H9 (cell line): ENCODE measurements around the gene KLK1. TPM values are rescaled to one million over a fixed set of nuclear protein-coding genes. Genes with fewer than 3 reads are reported as not detected.

ENCODE experiments used
- DNase-seq: peaks from one replicate; pipeline ENCODE4 v3.0.0-alpha.2; 2017
- H2AFZ ChIP-seq: one replicate; pipeline ENCODE4 v1.6.1; 2013; ENCODE audit warnings: mild to moderate bottlenecking, low read length, control low read depth, moderate library complexity
- H2AK5ac ChIP-seq: 2 replicates; pipeline ENCODE4 v1.6.1; 2013; ENCODE audit warnings: low read length, control low read depth, mixed read lengths; ENCODE audit not compliant: insufficient read length
- H2BK120ac ChIP-seq: one replicate; pipeline ENCODE4 v1.6.1; 2013; ENCODE audit warnings: low read depth, mild to moderate bottlenecking, low read length, control low read depth, inconsistent platforms; ENCODE audit not compliant: poor library complexity, severe bottlenecking
- H2BK12ac ChIP-seq: 2 replicates; pipeline ENCODE4 v1.6.1; 2013; ENCODE audit warnings: low read length, control low read depth, mixed read lengths, low read depth; ENCODE audit not compliant: insufficient read length
- H2BK15ac ChIP-seq: 2 replicates; pipeline ENCODE4 v1.6.1; 2013; ENCODE audit warnings: low read depth, low read length, control low read depth
- H2BK20ac ChIP-seq: one replicate; pipeline ENCODE4 v1.6.1; 2013; ENCODE audit warnings: low read depth, mild to moderate bottlenecking, low read length, control low read depth, inconsistent platforms; ENCODE audit not compliant: poor library complexity, severe bottlenecking
- H2BK5ac ChIP-seq: 2 replicates; pipeline ENCODE4 v1.6.1; 2013; ENCODE audit warnings: low read length, control low read depth, mixed read lengths; ENCODE audit not compliant: insufficient read length
- H3K14ac ChIP-seq: 2 replicates; pipeline ENCODE4 v1.6.1; 2013; ENCODE audit warnings: low read length, control low read depth; ENCODE audit not compliant: insufficient read depth
- H3K18ac ChIP-seq: 2 replicates; pipeline ENCODE4 v1.6.1; 2013; ENCODE audit warnings: low read depth, mild to moderate bottlenecking, mixed read lengths, low read length, control low read depth; ENCODE audit not compliant: insufficient read length
- H3K23ac ChIP-seq: 2 replicates; pipeline ENCODE4 v1.6.1; 2013; ENCODE audit warnings: low read length, control low read depth, mixed read lengths, low read depth; ENCODE audit not compliant: insufficient read length
- H3K23me2 ChIP-seq: 2 replicates; pipeline ENCODE4 v1.6.1; 2013; ENCODE audit warnings: low read depth, mild to moderate bottlenecking, mixed read lengths, low read length, control low read depth; ENCODE audit not compliant: insufficient read length, poor library complexity, severe bottlenecking
- H3K27ac ChIP-seq: 2 replicates; pipeline ENCODE4 v1.5.1; 2013; ENCODE audit warnings: low read length, control low read depth, mixed read lengths, low read depth; ENCODE audit not compliant: insufficient read length
- H3K27me3 ChIP-seq: 2 replicates; pipeline ENCODE4 v1.6.1; 2013; ENCODE audit warnings: low read length, control low read depth, inconsistent platforms; ENCODE audit not compliant: insufficient read depth
- H3K4ac ChIP-seq: 2 replicates; pipeline ENCODE4 v1.6.1; 2013; ENCODE audit warnings: low read depth, mild to moderate bottlenecking, control low read depth, inconsistent platforms, low read length, moderate library complexity
- H3K4me1 ChIP-seq: 2 replicates; pipeline ENCODE4 v1.6.1; 2013; ENCODE audit warnings: low read length, control low read depth, inconsistent platforms; ENCODE audit not compliant: insufficient read depth
- H3K4me2 ChIP-seq: 2 replicates; pipeline ENCODE4 v1.6.1; 2013; ENCODE audit warnings: low read length, control low read depth, mixed read lengths; ENCODE audit not compliant: insufficient read length, insufficient read depth
- H3K56ac ChIP-seq: 2 replicates; pipeline ENCODE4 v1.6.1; 2013; ENCODE audit warnings: low read depth, mild to moderate bottlenecking, mixed read lengths, low read length, control low read depth; ENCODE audit not compliant: insufficient read length
- H3K79me1 ChIP-seq: 2 replicates; pipeline ENCODE4 v1.6.1; 2013; ENCODE audit warnings: low read depth, mild to moderate bottlenecking, moderate library complexity, low read length, control low read depth, inconsistent platforms; ENCODE audit not compliant: insufficient read depth, poor library complexity, severe bottlenecking
- H3K79me2 ChIP-seq: 2 replicates; pipeline ENCODE4 v1.6.1; 2013; ENCODE audit warnings: low read length, control low read depth, inconsistent platforms; ENCODE audit not compliant: insufficient read depth
- H3K9ac ChIP-seq: 2 replicates; pipeline ENCODE4 v1.6.1; 2013; ENCODE audit warnings: low read length, control low read depth, mixed read lengths; ENCODE audit not compliant: insufficient read length; ENCODE audit errors: extremely low read depth
- H3K9me3 ChIP-seq: one replicate; pipeline ENCODE4 v1.6.1; 2013; ENCODE audit warnings: low read depth, low read length, inconsistent platforms; ENCODE audit not compliant: control insufficient read depth
- H3T11ph ChIP-seq: one replicate; pipeline ENCODE4 v1.6.1; 2013; ENCODE audit warnings: mild to moderate bottlenecking, low read length, control low read depth, inconsistent platforms
- H4K20me1 ChIP-seq: one replicate; pipeline ENCODE4 v1.6.1; 2013; ENCODE audit not compliant: control insufficient read depth, insufficient read length, insufficient read depth
- H4K5ac ChIP-seq: 2 replicates; pipeline ENCODE4 v1.6.1; 2013; ENCODE audit warnings: low read depth, mild to moderate bottlenecking, mixed read lengths, low read length, control low read depth; ENCODE audit not compliant: insufficient read length
- H4K8ac ChIP-seq: replicated peaks from 2 replicates; pipeline ENCODE4 v1.6.1; 2013; ENCODE audit warnings: low read length, control low read depth, mixed read lengths, low read depth; ENCODE audit not compliant: insufficient read length
- H4K91ac ChIP-seq: 2 replicates; pipeline ENCODE4 v1.6.1; 2013; ENCODE audit warnings: low read depth, mild to moderate bottlenecking, moderate library complexity, mixed read lengths, low read length, control low read depth; ENCODE audit not compliant: insufficient read length
- H3K27ac Mint-ChIP-seq, 3 experiments: 2 replicates in 2 of 3; 3 replicates in 1 of 3; pipeline ENCODE4 v1.8.0; 2020 to 2021; ENCODE audit warnings: mixed read lengths in 3 of 3, mild to moderate bottlenecking in 1 of 3, moderate library complexity in 1 of 3
- H3K27me3 Mint-ChIP-seq: 2 replicates; pipeline ENCODE4 v1.8.0; 2021; ENCODE audit warnings: low read depth, mild to moderate bottlenecking, moderate library complexity, mixed read lengths
- H3K36me3 Mint-ChIP-seq, 3 experiments: 2 replicates in 2 of 3; 3 replicates in 1 of 3; pipeline ENCODE4 v1.8.0; 2020 to 2021; ENCODE audit warnings: low read depth in 3 of 3, mixed read lengths in 3 of 3; ENCODE audit not compliant: insufficient read depth in 1 of 3
- H3K4me1 Mint-ChIP-seq, 2 experiments: 2 replicates each; pipeline ENCODE4 v1.8.0; 2020; ENCODE audit warnings: mixed read lengths in 2 of 2
- H3K4me3 Mint-ChIP-seq, 2 experiments: 2 replicates in 1 of 2; 3 replicates in 1 of 2; pipeline ENCODE4 v1.8.0; 2020 to 2021; ENCODE audit warnings: mild to moderate bottlenecking in 2 of 2, mixed read lengths in 2 of 2, moderate library complexity in 1 of 2
- H3K9me3 Mint-ChIP-seq, 2 experiments: 2 replicates in 1 of 2; 3 replicates in 1 of 2; pipeline ENCODE4 v1.8.0; 2020; ENCODE audit warnings: mild to moderate bottlenecking in 2 of 2, mixed read lengths in 2 of 2, moderate library complexity in 1 of 2
- WGBS: extraction: QIAGEN DNeasy Blood & Tissue Kit; methylation state at CpG from one replicate; pipeline ENCODE4 v1.1.7; 2013; ENCODE audit warnings: missing lambda C conversion rate, low lambda C conversion rate, mixed read lengths; ENCODE audit not compliant: insufficient read length; ENCODE audit errors: extremely low coverage; 5-methylcytosine and 5-hydroxymethylcytosine counted together
- total RNA-seq: library from RNA; stranded (reverse); gene quantifications from 2 replicates; pipeline ENCODE4 v1.2.1, GENCODE V29; 2021
- TF ChIP-seq, protein P1 (sequence below): fragments of 200-600 bp; sonication (generic); conservative IDR thresholded peaks from 3 replicates; pipeline ENCODE4 v1.8.0; 2021; ENCODE audit warnings: antibody characterized with exemption, mild to moderate bottlenecking

The KLK1 gene
- total RNA-seq, 1 experiment from 2014 or later = 2.3 TPM

DNA sequence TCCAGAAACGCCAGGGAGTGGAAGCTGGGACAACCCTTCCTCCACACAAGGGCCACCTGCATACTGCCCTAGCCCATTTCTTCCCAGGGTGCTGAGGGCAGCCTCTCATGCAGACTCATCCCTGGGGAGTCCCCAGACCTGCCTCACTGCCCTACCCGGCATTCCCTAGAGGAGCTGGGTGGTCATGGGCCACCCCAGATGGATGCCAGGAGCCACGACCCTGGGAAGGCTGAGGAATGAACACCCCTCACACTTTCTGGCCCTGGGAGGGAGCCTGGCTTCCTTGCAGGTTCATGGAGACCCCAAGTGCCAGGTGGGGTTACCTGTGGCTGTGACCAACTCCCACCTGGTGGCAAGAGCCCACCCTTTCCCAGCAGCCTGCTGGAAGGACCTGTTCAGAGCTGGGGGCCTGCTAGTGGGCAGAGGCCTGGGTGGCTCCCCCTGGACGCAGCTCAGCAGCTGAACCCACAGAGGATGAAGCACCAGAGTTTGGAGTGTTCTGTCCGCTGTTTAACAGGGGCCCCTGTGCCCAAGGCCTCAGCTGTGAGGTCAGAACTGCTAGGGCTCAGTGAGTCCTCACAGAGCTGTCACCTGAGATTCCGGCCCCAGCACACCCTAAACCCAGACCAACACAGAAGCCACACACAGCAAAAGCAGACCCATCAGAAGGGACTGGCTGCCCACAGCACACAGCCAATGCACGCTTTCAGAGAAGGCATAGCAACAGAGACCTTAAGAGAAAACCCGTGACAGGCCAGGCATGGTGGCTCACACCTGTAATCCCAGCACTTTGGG is 26.8 kb downstream of the KLK1 start:
- Histone ChIP-seq H3K79me1 (peaks cover 2% of the 10 kb centered on the region), H2AFZ (no peak overlapping the region), H3K9ac (no peak overlapping the region), H3K27ac (no peak overlapping the region), H3K23ac (no peak overlapping the region), H3K9me3 (no peaks in the 10 kb centered on the region), H3K23me2 (no peaks in the 10 kb centered on the region), H2BK12ac (no peak overlapping the region), H4K5ac (no peak overlapping the region), H3K27me3 (no peaks in the 10 kb centered on the region), H3K4me2 (no peak overlapping the region), H4K91ac (no peak overlapping the region), H4K8ac (no peak overlapping the region), H3K4me1 (no peaks in the 10 kb centered on the region), H3T11ph (no peak overlapping the region), H3K79me2 (no peaks in the 10 kb centered on the region), H4K20me1 (peaks cover 4% of the 10 kb centered on the region), H2BK15ac (no peak overlapping the region), H2BK5ac (no peak overlapping the region), H2BK120ac (no peak overlapping the region), H3K4ac (no peak overlapping the region), H3K14ac (no peak overlapping the region), H3K18ac (no peak overlapping the region), H2AK5ac (no peak overlapping the region), H3K56ac (no peak overlapping the region), H2BK20ac (no peak overlapping the region)
- WGBS = no CpG with 5 or more reads among the region's 8 CpGs
- H3K36me3 Mint-ChIP-seq = peaks cover 25 to 65% (median 46%) of the 10 kb centered on the region in 3 experiments; a peak in 6 of 7 replicates
- no peak overlapping the region for H3K4me3 Mint-ChIP-seq
- DNase-seq = no peak
- peaks cover 15 to 20% of the 10 kb centered on the region in 2 experiments for H3K4me1 Mint-ChIP-seq
- H3K27me3 Mint-ChIP-seq = no peaks in the 10 kb centered on the region; the same call in 1 of the 2 replicates
- H3K9me3 Mint-ChIP-seq = no peaks in the 10 kb centered on the region
- TF ChIP-seq, protein P1, sequence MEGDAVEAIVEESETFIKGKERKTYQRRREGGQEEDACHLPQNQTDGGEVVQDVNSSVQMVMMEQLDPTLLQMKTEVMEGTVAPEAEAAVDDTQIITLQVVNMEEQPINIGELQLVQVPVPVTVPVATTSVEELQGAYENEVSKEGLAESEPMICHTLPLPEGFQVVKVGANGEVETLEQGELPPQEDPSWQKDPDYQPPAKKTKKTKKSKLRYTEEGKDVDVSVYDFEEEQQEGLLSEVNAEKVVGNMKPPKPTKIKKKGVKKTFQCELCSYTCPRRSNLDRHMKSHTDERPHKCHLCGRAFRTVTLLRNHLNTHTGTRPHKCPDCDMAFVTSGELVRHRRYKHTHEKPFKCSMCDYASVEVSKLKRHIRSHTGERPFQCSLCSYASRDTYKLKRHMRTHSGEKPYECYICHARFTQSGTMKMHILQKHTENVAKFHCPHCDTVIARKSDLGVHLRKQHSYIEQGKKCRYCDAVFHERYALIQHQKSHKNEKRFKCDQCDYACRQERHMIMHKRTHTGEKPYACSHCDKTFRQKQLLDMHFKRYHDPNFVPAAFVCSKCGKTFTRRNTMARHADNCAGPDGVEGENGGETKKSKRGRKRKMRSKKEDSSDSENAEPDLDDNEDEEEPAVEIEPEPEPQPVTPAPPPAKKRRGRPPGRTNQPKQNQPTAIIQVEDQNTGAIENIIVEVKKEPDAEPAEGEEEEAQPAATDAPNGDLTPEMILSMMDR = no peak
- H3K27ac Mint-ChIP-seq = peak overlapping the region in 1 of 3 experiments; percentile 92; a peak in 2 of 7 replicates
